Measurements from ENCODE around the gene SMARCC2. TPM values are rescaled to one million over a fixed set of nuclear protein-coding genes. Genes with fewer than 3 reads are reported as not detected.
A peak's percentile ranks its signal among the peaks of the same experiment; 100 is the strongest.

Gene SMARCC2
- total and polyA plus RNA-seq, 2 of the 13 experiments (the other 11 are each of a cell fraction or from before 2014, with no cell fraction given) = 21.3 to 24.1 TPM

- TF ChIP-seq ZBTB20 (CRISPR knock-in tag; IDR thresholded peaks at IDR 0.05; ENCODE audit: borderline replicate concordance, low read depth) (no peak), MIER2 (CRISPR knock-in tag; IDR thresholded peaks at IDR 0.05) (no peak), CSRNP2 (CRISPR knock-in tag; conservative IDR thresholded peaks at IDR 0.05; ENCODE audit: low read depth) (no peak), ZNF264 (CRISPR knock-in tag; IDR thresholded peaks at IDR 0.05) (no peak), TCF12 (IDR thresholded peaks at IDR 0.05) (no peak), TCF12 (CRISPR knock-in tag; IDR thresholded peaks at IDR 0.05) (no peak), ZNF281 (CRISPR knock-in tag; IDR thresholded peaks at IDR 0.05; ENCODE audit: borderline replicate concordance) (no peak), ZNF749 (CRISPR knock-in tag; IDR thresholded peaks at IDR 0.05; ENCODE audit: borderline replicate concordance) (no peak), ARNTL (CRISPR knock-in tag; IDR thresholded peaks at IDR 0.05) (no peak), IKZF5 (CRISPR knock-in tag; IDR thresholded peaks at IDR 0.05) (peak; percentile 62; the same call in 1 of the 2 replicates), HOXA3 (CRISPR knock-in tag; IDR thresholded peaks at IDR 0.05) (peak; percentile 59), ZIK1 (CRISPR knock-in tag; IDR thresholded peaks at IDR 0.05; ENCODE audit: borderline replicate concordance, low read depth) (peak; percentile 33; the same call in 1 of the 2 replicates), SNAPC2 (CRISPR knock-in tag; IDR thresholded peaks at IDR 0.05) (no peak), BATF2 (CRISPR knock-in tag; IDR thresholded peaks at IDR 0.05) (no peak), ZUFSP (CRISPR knock-in tag; IDR thresholded peaks at IDR 0.05; ENCODE audit: borderline replicate concordance) (no peak), ZNF260 (CRISPR knock-in tag; IDR thresholded peaks at IDR 0.05; ENCODE audit: borderline replicate concordance, low read depth) (no peak), ZBTB34 (CRISPR knock-in tag; IDR thresholded peaks at IDR 0.05) (no peak)
Observed at GRCh38 chr12:56158029-56158925, 31.0 kb downstream of the SMARCC2 start, which contains the start of gene MYL6 (continued).
